Right atrium auricular region (tissue), 2 donors: ENCODE results near the gene CABLES1. TPM values are rescaled to one million over a fixed set of nuclear protein-coding genes. Genes with fewer than 3 reads are reported as not detected.

Source experiments
- DNase-seq: peaks from one replicate; pipeline ENCODE4 v3.0.0-alpha.2; 2019; ENCODE audit warnings: low spot score
- H3K27ac ChIP-seq, 2 donors: fragments of 200-600 bp; sonication (generic); 1 replicate in 1 of 2; 2 replicates in 1 of 2; pipeline ENCODE4 v1.5.1; 2016 to 2019
- H3K27me3 ChIP-seq, 2 donors: fragments of 200-600 bp; sonication (generic); one replicate each; pipeline versions ENCODE4 v1.5.1 to v1.6.0; 2017 to 2019
- H3K36me3 ChIP-seq: fragments of 200-600 bp; sonication (generic); one replicate; pipeline ENCODE4 v1.5.1; 2016
- H3K4me1 ChIP-seq, 2 donors: fragments of 200-600 bp; sonication (generic); one replicate each; pipeline versions ENCODE4 v1.5.1 to v1.6.0; 2017 to 2019
- H3K4me3 ChIP-seq, 2 donors: fragments of 200-600 bp; sonication (generic); 1 replicate in 1 of 2; 2 replicates in 1 of 2; pipeline ENCODE4 v1.5.1; 2017 to 2019; ENCODE audit warnings: mild to moderate bottlenecking in 1 of 2, moderate library complexity in 1 of 2
- H3K9me3 ChIP-seq, 2 donors: fragments of 200-600 bp; sonication (generic); one replicate each; pipeline ENCODE4 v1.5.1; 2019
- total RNA-seq, 2 donors: library from RNA; depleted of rRNA; stranded (reverse); fragments of >200 nt; gene quantifications; one replicate each; pipeline ENCODE4 v1.1.0, GENCODE V29; 2016
- TF ChIP-seq, protein P1 (sequence below), 2 donors: fragments of 200-600 bp; sonication (generic); IDR thresholded peaks; one replicate each; pipeline ENCODE4 v1.5.1; 2019; ENCODE audit warnings: antibody characterized with exemption in 2 of 2

The CABLES1 gene
- total RNA-seq, 2 donors from 2014 or later, result 5.4 to 6.9 TPM

DNA sequence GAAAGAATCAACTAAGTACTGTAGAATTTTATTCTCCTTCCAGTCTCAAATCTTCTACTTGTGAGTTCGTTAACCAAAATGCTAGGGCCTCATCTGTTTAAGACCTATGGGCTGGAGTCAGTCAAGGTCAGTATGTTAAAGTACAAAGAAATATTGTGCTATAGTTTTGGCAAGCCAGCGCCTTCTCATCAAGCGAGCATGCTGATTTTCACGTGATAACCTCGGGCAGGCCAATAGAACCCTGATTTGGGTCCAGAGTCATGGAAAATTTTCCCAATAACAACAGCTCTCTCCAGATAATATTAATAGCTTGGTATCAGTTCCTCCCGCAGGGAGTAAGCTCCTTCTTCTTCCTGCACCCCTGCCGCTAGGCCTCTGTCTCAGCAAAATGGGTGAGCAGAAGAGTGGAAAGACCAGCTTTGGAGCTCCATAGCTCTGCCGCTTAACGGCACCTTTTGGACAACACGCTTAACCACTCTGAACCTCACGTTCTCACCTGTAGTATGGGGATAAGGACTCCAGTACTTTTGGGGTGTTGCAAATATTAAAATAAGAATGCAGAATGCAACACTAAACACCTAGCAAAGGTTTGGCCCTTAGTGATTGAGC lies 11.7 kb downstream of the CABLES1 start:
- no peaks in the 10 kb centered on the region for H3K27me3 ChIP-seq
- H3K36me3 ChIP-seq, result no peaks in the 10 kb centered on the region
- no peak for DNase-seq
- H3K9me3 ChIP-seq, result no peaks in the 10 kb centered on the region
- TF ChIP-seq, protein P1, sequence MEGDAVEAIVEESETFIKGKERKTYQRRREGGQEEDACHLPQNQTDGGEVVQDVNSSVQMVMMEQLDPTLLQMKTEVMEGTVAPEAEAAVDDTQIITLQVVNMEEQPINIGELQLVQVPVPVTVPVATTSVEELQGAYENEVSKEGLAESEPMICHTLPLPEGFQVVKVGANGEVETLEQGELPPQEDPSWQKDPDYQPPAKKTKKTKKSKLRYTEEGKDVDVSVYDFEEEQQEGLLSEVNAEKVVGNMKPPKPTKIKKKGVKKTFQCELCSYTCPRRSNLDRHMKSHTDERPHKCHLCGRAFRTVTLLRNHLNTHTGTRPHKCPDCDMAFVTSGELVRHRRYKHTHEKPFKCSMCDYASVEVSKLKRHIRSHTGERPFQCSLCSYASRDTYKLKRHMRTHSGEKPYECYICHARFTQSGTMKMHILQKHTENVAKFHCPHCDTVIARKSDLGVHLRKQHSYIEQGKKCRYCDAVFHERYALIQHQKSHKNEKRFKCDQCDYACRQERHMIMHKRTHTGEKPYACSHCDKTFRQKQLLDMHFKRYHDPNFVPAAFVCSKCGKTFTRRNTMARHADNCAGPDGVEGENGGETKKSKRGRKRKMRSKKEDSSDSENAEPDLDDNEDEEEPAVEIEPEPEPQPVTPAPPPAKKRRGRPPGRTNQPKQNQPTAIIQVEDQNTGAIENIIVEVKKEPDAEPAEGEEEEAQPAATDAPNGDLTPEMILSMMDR (IDR thresholded peaks at IDR 0.05), result no peak
- H3K4me3 ChIP-seq, result no peak overlapping the region
- H3K27ac ChIP-seq, result peak overlapping the region in 1 of 2 donors; percentile 29
- peaks cover 0 to 27% of the 10 kb centered on the region in 2 donors for H3K4me1 ChIP-seq

DNA sequence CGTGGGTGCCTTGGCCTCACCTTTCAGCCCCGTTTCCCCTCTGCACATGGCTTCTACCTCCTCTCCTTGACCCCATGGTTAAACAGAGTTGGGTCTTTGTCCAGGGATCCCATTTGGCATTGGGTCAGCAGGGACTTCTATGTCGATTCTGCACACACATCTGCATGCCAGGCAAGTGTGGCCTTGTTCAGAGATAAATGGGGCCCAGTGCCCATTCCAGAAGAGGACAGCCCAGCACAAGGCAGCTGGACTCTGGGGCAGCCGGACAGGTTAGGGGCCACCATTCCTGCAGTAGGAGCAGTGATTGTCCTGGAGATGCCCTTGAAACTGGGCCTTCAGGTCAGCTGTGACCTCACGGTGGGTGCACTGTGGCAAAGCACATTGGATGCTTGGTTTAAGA lies 13.1 kb downstream of the CABLES1 start:
- no peaks in the 10 kb centered on the region for H3K36me3 ChIP-seq
- peaks cover 0 to 15% of the 10 kb centered on the region in 2 donors for H3K4me1 ChIP-seq
- H3K27me3 ChIP-seq, result no peaks in the 10 kb centered on the region
- no peak for DNase-seq
- TF ChIP-seq, protein P1 (IDR thresholded peaks at IDR 0.05), result no peak
- no peak overlapping the region for H3K4me3 ChIP-seq
- no peaks in the 10 kb centered on the region for H3K9me3 ChIP-seq
- H3K27ac ChIP-seq, result no peak overlapping the region

DNA sequence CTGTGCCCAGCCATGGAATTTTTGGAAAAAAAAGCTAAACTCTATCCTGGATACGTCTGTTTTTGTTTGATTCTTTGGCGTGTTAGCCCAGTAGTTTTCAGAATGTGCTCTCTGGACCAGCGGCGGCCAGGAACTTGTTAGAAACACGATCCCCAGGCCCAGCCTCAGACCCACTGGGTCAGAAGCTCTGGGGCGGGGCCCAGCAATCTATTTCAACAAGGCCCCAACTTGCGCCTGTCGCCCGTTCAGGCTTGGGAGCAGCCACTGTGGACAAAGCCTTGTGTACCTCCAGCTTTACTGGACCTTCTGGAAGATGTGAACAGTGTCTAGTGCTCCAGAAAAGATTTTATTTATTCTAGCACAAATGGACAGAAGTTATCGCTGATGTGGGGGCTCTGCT lies 14.3 kb downstream of the CABLES1 start:
- TF ChIP-seq, protein P1 (IDR thresholded peaks at IDR 0.05), result no peak
- Histone ChIP-seq H3K4me1 (peaks cover 0 to 8% of the 10 kb centered on the region in 2 donors), H3K27ac (no peak overlapping the region), H3K36me3 (no peaks in the 10 kb centered on the region), H3K9me3 (no peaks in the 10 kb centered on the region), H3K4me3 (no peak overlapping the region), H3K27me3 (no peaks in the 10 kb centered on the region)
- no peak for DNase-seq

DNA sequence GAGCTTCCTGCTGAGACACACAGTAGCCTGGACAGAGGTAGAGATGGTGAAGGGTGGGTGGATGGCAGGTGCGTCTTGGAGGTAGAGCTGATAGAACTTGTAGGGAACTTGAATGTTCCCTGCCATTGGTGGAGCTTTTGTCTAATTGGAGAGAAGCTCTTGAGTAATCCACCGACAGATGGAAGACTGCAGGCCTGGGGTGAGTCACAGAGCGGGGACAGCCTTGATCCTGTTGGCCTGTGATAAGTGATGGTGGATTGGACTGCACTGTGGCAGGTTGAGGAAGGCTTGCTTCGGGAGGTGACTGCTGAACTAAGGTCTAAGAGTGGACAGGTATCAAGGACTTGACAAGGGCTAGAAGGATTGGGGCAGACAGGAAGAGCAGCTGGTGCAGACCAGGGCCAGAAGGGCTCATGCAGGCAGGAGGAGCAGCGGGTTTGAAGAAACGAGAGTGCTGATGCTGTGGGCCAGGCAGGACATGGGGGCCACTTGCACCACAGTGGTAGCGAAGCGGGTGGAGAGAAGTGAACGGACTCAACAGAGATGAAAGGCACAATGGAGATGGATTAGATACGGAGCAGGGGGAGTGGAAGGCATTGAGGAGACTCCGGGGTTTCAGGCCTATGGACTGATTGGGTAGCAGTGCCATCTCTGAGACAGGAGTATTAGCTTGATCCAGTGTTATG lies 16.3 kb downstream of the CABLES1 start:
- H3K27ac ChIP-seq, result no peak overlapping the region
- no peaks in the 10 kb centered on the region for H3K36me3 ChIP-seq
- DNase-seq, result no peak
- TF ChIP-seq, protein P1 (IDR thresholded peaks at IDR 0.05), result no peak
- H3K4me3 ChIP-seq, result no peak overlapping the region
- H3K9me3 ChIP-seq, result no peaks in the 10 kb centered on the region
- peaks cover 0 to 16% of the 10 kb centered on the region in 2 donors for H3K4me1 ChIP-seq
- H3K27me3 ChIP-seq, result no peaks in the 10 kb centered on the region

DNA sequence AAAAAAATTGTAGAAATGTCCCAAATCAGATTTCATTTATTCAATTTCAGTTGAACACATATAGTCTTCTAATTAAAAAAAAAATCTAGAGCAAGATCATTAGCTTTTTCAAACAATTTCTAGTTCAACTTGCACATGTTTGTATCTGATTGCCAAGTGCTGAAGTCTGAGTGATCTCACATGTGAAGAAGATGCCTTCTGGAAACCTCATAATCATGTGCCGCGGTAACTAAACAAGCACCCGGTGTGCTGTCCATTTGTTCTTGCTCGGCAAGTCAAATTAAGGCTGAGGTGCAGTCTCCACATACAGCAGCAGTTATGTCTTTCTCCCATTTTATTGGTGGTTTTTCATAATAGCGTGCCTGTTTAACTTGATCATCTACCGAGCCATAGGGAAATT lies 18.7 kb downstream of the CABLES1 start:
- Histone ChIP-seq H3K4me3 (no peak overlapping the region), H3K4me1 (peaks cover 0 to 16% of the 10 kb centered on the region in 2 donors), H3K27ac (no peak overlapping the region), H3K36me3 (no peaks in the 10 kb centered on the region), H3K9me3 (no peaks in the 10 kb centered on the region), H3K27me3 (no peaks in the 10 kb centered on the region)
- no peak for DNase-seq
- TF ChIP-seq, protein P1 (IDR thresholded peaks at IDR 0.05), result no peak
